ENCODE data around the gene RUNX1. TPM values are rescaled to one million over a fixed set of nuclear protein-coding genes. Genes with fewer than 3 reads are reported as not detected.

RUNX1 gene
- total RNA-seq, 6 experiments from 2014 or later: 2.9 to 18.3 (median 4.3) TPM

DNA sequence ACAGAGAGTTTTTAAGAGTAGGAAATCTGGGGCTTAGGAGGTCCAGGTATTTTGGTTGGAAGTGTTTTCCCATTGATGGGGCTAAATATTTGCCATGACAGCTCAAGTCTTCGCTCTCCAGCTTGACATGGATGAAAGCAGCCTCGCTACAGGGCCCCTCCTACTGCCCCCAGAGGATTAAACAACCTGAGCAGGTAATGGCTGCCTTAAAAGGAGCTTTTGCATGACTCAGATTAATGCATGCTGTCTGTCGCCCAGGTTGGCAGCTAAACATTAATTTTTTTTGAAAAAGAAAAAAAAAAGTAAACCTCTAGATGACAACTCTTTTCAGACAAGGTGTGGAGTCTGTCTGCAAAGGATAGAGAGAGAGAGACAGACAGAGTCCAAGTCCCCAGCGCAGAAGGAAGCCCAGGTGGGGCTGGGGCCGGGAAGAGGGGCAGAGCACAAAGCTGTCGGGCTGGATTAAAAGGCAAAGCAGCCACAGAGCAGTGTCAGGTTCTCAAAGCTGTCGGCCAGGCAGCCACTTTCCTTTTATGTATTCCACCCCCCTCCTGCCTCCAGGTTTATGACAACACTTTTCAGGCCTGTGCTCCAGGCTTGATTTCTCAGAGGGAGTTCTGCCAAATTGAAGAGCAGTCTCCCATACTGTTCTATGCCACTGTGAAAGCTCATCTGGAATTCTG lies 252.4 kb downstream of the RUNX1 start:
- 72% methylated on average over 4 of the region's 7 CpGs for whole genome bisulfite sequencing (ENCODE audit: insufficient coverage, low coverage, low lambda C conversion rate, missing lambda C conversion rate)
- Histone ChIP-seq H3K27ac (peak overlapping the region in 2 of 3 donors; percentile 33 to 85), H3K36me3 (peaks cover 0 to 3% (median 0%) of the 10 kb centered on the region in 4 donors), H3K4me3 (no peak overlapping the region), H3K9me3 (no peaks in the 10 kb centered on the region), H3K27me3 (no peaks in the 10 kb centered on the region), H3K4me1 (peaks cover 0 to 61% (median 13%) of the 10 kb centered on the region in 4 donors)
- DNase-seq (no peak), ATAC-seq (peak in 1 of 4 donors; percentile 6)
- TF ChIP-seq, protein P1, sequence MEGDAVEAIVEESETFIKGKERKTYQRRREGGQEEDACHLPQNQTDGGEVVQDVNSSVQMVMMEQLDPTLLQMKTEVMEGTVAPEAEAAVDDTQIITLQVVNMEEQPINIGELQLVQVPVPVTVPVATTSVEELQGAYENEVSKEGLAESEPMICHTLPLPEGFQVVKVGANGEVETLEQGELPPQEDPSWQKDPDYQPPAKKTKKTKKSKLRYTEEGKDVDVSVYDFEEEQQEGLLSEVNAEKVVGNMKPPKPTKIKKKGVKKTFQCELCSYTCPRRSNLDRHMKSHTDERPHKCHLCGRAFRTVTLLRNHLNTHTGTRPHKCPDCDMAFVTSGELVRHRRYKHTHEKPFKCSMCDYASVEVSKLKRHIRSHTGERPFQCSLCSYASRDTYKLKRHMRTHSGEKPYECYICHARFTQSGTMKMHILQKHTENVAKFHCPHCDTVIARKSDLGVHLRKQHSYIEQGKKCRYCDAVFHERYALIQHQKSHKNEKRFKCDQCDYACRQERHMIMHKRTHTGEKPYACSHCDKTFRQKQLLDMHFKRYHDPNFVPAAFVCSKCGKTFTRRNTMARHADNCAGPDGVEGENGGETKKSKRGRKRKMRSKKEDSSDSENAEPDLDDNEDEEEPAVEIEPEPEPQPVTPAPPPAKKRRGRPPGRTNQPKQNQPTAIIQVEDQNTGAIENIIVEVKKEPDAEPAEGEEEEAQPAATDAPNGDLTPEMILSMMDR (IDR thresholded peaks at IDR 0.05): no peak
- no peak for TF ChIP-seq POLR2A (IDR thresholded peaks at IDR 0.05)
- intact Hi-C loops (cut with DNase I): loop anchor here in 1 of 2 donors (5.0 kb wide), 1 partner anchor 91 kb away; no protein-coding TSS in a partner anchor

- Histone ChIP-seq H3K27ac (peak overlapping the region; percentile 45 to 85 (median 75)), H3K27me3 (no peaks in the 10 kb centered on the region), H3K4me1 (peaks cover 0 to 54% (median 9%) of the 10 kb centered on the region in 4 donors), H3K4me3 (peak overlapping the region in 1 of 3 donors; percentile 4), H3K36me3 (peaks cover 0 to 3% (median 0%) of the 10 kb centered on the region in 4 donors), H3K9me3 (no peaks in the 10 kb centered on the region)
- 14% methylated on average over 7 of the region's 7 CpGs for WGBS (ENCODE audit: insufficient coverage, low coverage, low lambda C conversion rate, missing lambda C conversion rate)
- TF ChIP-seq, protein P1 (IDR thresholded peaks at IDR 0.05): no peak
- TF ChIP-seq POLR2A (IDR thresholded peaks at IDR 0.05): peak; percentile 68
- DNase-seq (peak; percentile 54 to 70 (median 69)), ATAC-seq (peak; percentile 74 to 83 (median 82))
- intact Hi-C loops (cut with DNase I): loop anchor here in 1 of 2 donors (5.0 kb wide), 1 partner anchor 92 kb away; no protein-coding TSS in a partner anchor
Measured at GRCh38 chr21:34795548-34796180, 253.4 kb downstream of the RUNX1 start.

DNA sequence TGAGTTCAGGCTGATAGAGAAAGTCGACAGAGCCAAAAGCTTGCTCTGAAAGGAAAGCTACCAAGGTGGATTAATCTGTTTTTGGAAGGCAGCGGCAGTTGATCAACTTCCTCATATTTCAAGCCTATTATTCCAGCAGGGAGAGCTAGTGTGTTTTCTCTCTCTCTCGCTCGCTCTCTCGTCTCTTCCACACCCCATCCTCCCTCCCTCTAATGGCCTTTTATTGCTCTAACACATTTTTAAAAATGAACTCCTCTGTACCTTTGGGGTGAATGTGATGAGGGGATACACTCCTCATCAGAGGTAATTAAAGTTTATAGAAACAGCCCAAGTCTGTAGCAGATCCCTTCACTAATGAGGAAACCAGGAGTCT lies 253.9 kb downstream of the RUNX1 start:
- H3K27me3 ChIP-seq: no peaks in the 10 kb centered on the region
- intact Hi-C loops (cut with DNase I): loop anchor here in 1 of 2 donors (5.0 kb wide), 1 partner anchor 92 kb away; no protein-coding TSS in a partner anchor
- WGBS (ENCODE audit: insufficient coverage, low coverage, low lambda C conversion rate, missing lambda C conversion rate): 19% methylated on average over 5 of the region's 5 CpGs
- DNase-seq: no peak
- H3K4me3 ChIP-seq: peak overlapping the region in 1 of 3 donors; percentile 4
- H3K27ac ChIP-seq: peak overlapping the region; percentile 45 to 85 (median 75)
- peak; percentile 57 to 74 (median 68) for ATAC-seq
- H3K36me3 ChIP-seq: peaks cover 0 to 3% (median 0%) of the 10 kb centered on the region in 4 donors
- no peaks in the 10 kb centered on the region for H3K9me3 ChIP-seq
- TF ChIP-seq, protein P1 (IDR thresholded peaks at IDR 0.05): peak in 3 of 4 donors; percentile 18 to 34 (median 27)
- TF ChIP-seq POLR2A (IDR thresholded peaks at IDR 0.05): no peak
- H3K4me1 ChIP-seq: peaks cover 0 to 54% (median 8%) of the 10 kb centered on the region in 4 donors

DNA sequence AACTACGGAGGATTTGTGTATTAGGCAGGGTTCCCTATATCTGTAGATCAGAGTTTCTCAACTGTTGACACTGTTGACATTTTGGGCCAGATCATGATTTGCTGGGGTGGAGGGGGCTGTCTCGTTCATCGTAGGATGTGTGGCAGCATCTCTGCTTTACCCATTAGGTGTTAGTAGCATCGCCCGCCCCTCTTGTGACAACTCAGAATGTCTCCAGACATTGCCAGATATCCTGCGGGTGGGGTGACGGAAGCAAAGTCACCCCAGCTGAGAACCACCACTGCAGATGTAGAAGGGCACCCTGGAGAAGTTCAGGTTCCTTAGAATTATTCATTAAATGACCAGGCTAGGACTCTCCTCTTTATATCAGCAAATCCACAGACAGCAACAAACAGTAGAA lies 254.4 kb downstream of the RUNX1 start:
- Histone ChIP-seq H3K36me3 (peaks cover 0 to 3% (median 0%) of the 10 kb centered on the region in 4 donors), H3K27ac (peak overlapping the region; percentile 45 to 85 (median 75)), H3K4me3 (no peak overlapping the region), H3K4me1 (peaks cover 0 to 50% (median 8%) of the 10 kb centered on the region in 4 donors), H3K9me3 (no peaks in the 10 kb centered on the region), H3K27me3 (no peaks in the 10 kb centered on the region)
- WGBS (ENCODE audit: insufficient coverage, low coverage, low lambda C conversion rate, missing lambda C conversion rate): 55% methylated on average over 6 of the region's 7 CpGs
- no peak for DNase-seq
- ATAC-seq: peak in 1 of 4 donors; percentile 2
- intact Hi-C loops (cut with DNase I): loop anchor here in 1 of 2 donors (5.0 kb wide), 1 partner anchor 93 kb away; no protein-coding TSS in a partner anchor
- TF ChIP-seq POLR2A (IDR thresholded peaks at IDR 0.05): no peak
- TF ChIP-seq, protein P1 (IDR thresholded peaks at IDR 0.05): no peak

Measured in right lobe of liver (tissue), 6 donors.